Stimulated activated CD8-positive, alpha-beta memory T cell treated with anti-CD3 and anti-CD28 coated beads, Interleukin-15, amount 100 ng/mL, for 48 hours (primary cell): Measurements from ENCODE around the gene MRPL52.
"Not testable (repeated sequence)": the region's sequence is repeated elsewhere in the genome, so short reads cannot be mapped to it uniquely, and the experiment has no call there.

ENCODE experiments used
- DNase-seq, 2 donors: peaks; one replicate each; pipeline ENCODE4 v3.0.0-alpha.2; 2020; ENCODE audit warnings: low read depth in 2 of 2

Gene MRPL52

GRCh38 chr14:22808388-22809209, 21.1 kb upstream of the MRPL52 start:
- DNase-seq, result no peak

GRCh38 chr14:22811722-22812121, 18.0 kb upstream of the MRPL52 start:
- DNase-seq, result no peak

GRCh38 chr14:22812744-22813143, 16.9 kb upstream of the MRPL52 start:
- no peak for DNase-seq

GRCh38 chr14:22813145-22813544, 16.5 kb upstream of the MRPL52 start:
- DNase-seq, result no peak

GRCh38 chr14:22814373-22814772, 15.3 kb upstream of the MRPL52 start:
- DNase-seq, result no peak

- DNase-seq, result no peak
These were observed 14.6 kb upstream of the MRPL52 start, which contains the start of gene SLC7A7 for GRCh38 chr14:22814941-22815713. Gene SLC7A7 (minus strand): TSS chr14:22815435. CDS start chr14:22813398, 2,037 bp downstream.

- no peak for DNase-seq
These were observed 10.3 kb upstream of the MRPL52 start for GRCh38 chr14:22819151-22819988.

- no peak for DNase-seq
These were observed 9.0 kb upstream of the MRPL52 start for GRCh38 chr14:22820731-22821130.

GRCh38 chr14:22821193-22822015, 8.3 kb upstream of the MRPL52 start:
- no peak for DNase-seq

GRCh38 chr14:22822016-22822570, 7.6 kb upstream of the MRPL52 start:
- no peak for DNase-seq

- DNase-seq, result peak; percentile 36 to 57
These were observed 7.1 kb upstream of the MRPL52 start for GRCh38 chr14:22822571-22823098.

GRCh38 chr14:22824711-22825359, 4.9 kb upstream of the MRPL52 start:
- no peak for DNase-seq

- DNase-seq, result not testable (repeated sequence)
These were observed 519 bp upstream of the MRPL52 start for GRCh38 chr14:22829076-22829660.

- no peak for DNase-seq
These were observed 840 bp downstream of the MRPL52 start for GRCh38 chr14:22830443-22831010.

GRCh38 chr14:22835505-22835904, 5.8 kb downstream of the MRPL52 start:
- no peak for DNase-seq

GRCh38 chr14:22836301-22837113, 6.8 kb downstream of the MRPL52 start, which contains the start of gene MMP14:
Gene MMP14 (plus strand): TSS chr14:22836585. CDS start chr14:22836818, 233 bp downstream.
- DNase-seq, result no peak

GRCh38 chr14:22837114-22837749, 7.5 kb downstream of the MRPL52 start:
- no peak for DNase-seq
